Iris pigment epithelial cell (primary cell): ENCODE results near the gene TMEM214.

Experiments used
- DNase-seq: peaks from one replicate; pipeline ENCODE4 v3.0.0-alpha.2; 2011; ENCODE audit warnings: low read depth

The TMEM214 gene

DNA sequence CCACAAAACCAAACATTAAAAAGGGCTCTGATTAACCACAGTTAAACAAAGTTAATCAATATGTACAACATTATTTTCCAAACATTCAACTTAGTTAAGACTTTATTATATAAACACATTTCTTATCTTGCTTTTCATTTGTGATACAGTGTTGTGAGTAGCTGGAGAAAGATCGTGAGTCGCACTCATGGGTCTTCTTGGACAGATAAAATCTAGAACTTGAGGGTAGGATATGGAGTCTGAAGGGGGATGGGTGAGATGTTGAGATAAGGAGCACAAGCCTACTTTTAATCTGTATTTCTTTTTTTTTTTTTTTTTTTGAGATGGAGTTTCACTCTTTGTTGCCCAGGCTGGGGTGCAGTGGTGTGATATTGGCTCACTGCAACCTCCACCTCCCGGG is 22.6 kb upstream of the TMEM214 start:
- no peak for DNase-seq

GRCh38 chr2:27013738-27014137 is 19.0 kb upstream of the TMEM214 start:
- no peak for DNase-seq

- DNase-seq: no peak
Observed at GRCh38 chr2:27014771-27015433, 17.9 kb upstream of the TMEM214 start.

GRCh38 chr2:27016801-27017325 is 15.9 kb upstream of the TMEM214 start:
- DNase-seq: peak; percentile 70

DNA sequence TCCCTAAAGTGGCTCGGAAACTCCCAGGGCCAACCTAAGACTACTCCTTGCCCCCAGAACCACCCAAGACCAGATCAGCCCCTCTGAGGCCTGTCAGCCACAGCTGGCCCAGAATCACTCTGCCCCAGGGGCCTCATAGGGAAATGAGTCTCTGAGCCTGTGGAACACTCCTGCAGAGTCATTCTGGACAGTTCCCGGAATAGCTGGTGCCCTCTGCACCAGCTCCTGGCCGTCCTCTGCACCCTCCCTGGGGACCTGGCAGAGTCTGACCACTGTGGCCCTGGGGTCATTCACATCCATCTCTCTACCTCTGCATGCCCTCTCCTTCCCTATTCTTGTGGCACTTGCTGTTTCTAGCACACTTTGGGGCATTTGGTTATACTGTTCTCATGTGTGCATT is 14.6 kb upstream of the TMEM214 start:
- DNase-seq: no peak

DNA sequence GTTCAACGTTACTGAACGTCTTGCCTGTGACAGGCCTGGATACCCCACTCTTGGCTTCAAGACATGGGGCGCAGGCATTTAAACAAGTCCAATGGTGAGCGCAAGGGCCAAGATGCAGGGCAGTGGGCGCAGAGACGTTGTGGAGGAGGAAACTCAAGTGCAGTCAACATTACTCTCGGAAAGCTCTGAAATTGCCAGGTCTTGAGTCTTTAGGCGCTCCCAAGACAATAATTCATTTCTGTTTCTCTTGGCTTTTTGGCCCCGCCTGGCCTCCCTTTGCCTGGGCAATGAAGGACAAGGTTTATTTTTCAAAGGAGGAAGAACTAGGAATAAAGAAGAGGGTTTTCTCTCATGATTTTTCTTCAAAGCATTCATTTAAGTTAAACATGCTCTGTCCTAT is 13.3 kb upstream of the TMEM214 start:
- DNase-seq: no peak

DNA sequence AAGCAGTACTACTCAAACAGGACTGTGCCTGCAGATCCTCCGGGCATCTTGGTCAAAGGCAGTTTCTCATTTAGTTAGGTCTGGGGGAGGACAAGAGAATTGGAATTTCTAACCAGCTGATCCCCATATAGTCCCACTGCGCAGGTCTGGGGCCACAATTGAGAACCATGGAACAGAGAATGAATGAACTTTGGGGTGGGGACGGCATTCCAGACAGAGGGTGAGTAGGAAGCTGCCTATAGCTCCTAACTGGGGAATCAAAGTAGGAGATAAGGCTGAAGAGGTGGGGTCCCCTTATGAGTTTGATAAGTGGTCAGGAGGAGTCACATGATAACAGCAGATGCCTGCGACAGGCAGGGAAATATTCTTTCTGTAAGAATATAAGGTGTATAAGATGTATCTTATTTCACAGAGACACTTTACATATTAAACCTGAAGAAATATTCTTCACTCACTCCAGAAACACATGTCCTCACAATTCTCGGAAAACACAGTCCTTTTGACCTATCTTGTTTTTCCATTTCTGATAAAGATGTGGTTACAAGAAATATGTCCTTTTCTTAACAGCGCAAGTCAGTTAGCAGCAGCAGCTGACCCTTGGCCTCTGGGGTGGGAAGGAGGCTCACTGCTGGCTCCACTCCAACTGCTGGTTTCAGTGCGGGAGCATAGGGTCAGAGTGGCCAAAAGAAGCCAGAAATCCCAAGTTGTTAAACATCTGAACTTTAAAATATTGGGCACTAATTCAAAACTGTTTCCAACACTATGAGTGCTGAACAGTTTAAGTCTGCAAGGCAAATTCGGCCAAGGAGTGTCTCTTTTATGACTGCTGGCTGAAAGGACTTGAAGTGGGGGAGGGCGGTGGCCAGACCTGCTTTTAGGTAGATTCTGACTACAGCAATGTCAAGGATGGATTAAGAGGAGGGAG is 12.6 kb upstream of the TMEM214 start:
- DNase-seq: peak; percentile 50

DNA sequence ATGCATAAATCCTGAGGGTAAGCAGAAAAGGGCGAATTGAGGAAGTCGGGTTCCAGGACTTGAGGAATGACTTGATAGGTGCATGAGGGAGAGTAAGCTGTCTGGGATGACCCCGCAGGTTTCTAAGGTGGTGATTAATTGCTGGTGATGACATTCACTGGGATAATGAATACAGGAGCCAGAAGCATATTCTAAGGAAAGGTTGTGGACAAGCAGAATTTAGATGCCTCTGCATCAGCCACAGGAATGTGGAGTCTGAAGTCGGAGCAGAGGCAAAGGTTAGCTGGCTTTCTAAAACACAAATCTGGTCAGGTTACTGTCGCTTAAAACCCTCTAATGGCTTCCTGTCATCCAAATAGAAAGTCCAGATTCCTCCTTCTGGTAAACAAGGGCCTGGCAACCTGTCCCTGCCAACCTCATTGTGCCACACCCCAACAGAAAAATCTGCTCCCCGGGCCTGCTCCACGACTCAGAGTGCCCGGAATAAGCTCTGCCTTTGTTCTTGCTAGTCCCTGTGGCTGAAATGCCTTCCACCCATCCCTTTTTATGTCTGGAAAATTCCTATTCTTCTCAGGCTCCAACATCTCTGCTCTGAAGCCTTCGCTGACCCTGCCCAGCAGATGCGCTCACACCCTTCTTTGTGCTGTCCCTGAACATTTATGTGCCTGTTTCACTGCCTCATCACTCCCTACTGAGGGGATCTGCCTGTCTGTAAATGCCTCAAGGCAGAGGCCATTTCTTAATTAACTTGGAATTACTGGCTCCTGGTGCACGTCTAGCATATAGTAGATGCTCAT is 11.3 kb upstream of the TMEM214 start:
- DNase-seq: peak; percentile 43

DNA sequence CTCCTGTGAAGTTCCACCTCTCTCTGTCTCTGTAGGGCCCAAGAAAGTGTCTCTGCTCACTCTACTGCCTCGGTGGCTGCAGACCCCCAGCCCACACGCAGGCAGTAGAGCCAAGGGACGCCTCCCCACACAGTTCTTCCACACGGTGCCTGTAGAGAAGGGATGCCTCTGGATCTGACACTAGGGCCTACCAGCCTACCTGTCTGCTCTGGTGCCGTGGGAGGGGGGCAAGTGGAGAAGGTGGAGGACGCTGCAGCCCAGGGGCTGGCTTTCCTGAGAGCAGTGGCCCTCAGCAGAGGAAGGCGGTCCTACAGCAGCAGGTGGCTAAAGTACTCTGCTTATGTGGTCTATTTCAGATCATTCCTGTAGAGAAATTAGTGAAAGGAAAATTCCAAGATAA is 9.0 kb upstream of the TMEM214 start:
- DNase-seq: no peak

GRCh38 chr2:27024188-27024587 is 8.6 kb upstream of the TMEM214 start:
- DNase-seq: no peak

DNA sequence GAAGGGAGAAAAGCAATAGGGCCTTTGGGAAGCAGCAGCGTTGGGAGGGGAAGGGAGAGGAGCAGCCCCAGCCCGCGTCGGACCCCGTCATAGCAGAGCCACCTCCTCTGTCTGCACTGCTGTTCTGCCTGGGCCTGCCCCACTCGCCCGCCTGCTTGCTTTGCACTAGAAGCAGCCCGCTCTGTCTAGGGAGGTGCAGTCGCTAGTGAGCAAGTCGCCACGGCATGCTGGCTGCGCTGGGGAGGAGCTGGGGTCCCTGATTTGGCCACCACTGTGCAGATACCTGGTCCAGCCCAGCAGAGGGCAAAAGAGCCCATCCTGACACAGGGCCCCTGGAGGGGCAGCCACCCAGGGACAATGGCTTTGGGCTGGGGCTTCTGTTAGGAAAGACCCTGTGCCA is 8.0 kb upstream of the TMEM214 start:
- no peak for DNase-seq

DNA sequence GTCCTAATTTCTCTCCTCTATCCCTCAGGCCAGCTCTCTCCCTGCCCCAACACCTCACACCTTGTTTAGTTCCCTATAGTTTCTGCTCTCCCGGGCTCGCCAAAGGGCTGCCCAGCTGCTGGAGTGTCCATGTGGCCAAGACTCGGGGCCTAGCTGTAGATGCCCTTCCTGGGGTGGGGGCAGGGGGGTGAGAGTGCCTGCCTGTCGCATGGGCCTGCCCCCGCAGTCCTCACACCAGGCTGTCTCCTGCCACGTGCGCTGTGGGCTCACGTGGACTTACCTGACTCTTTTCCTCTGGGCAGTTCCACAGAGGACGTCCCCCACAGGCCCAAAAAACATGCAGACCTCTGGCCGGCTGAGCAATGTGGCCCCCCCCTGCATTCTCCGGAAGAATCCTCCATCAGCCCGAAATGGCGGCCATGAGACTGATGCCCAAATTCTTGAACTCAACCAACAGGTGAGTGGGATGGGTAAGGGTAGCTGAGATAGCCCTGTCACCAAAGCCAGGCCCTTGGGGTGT is 7.4 kb upstream of the TMEM214 start:
- no peak for DNase-seq

DNA sequence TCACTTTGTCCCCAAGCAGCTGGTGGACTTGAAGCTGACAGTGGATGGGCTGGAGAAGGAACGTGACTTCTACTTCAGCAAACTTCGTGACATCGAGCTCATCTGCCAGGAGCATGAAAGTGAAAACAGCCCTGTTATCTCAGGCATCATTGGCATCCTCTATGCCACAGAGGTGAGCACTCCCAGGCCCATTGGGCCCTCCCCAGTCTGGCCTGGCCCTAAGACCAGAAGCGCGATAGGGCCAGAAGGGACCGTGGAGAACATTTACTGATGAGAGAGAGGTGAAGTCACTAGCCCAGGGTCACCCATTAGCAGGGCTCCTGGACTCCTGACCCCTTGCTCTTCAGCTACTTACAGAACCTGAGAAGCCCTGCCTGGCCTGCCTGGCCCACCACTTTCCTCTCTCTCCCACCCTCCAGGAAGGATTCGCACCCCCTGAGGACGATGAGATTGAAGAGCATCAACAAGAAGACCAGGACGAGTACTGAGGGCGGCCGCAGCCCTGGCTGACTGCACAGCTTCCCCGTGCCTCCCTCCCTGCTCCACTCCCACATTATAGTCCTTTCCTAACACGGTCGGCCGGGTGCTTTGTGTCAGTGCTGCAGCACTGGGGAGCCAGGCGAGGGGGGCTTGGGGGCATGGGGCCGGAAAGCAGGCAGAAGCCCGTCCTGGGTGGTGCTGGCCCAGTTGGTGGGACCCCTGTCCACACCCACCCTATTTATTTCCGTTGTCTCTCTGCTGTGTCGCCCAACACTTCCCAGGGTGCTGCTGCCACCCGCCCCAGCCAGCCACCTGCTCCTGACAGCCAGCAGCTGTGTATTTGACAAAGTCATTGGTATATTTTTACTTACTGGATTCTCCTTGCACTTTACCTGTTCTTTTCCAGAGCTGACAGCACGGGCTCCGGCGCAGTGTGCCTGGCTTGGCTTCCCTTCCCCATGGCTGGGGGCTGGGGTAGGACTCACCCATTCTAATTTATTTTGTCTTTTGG is 6.6 kb upstream of the TMEM214 start:
- no peak for DNase-seq

DNA sequence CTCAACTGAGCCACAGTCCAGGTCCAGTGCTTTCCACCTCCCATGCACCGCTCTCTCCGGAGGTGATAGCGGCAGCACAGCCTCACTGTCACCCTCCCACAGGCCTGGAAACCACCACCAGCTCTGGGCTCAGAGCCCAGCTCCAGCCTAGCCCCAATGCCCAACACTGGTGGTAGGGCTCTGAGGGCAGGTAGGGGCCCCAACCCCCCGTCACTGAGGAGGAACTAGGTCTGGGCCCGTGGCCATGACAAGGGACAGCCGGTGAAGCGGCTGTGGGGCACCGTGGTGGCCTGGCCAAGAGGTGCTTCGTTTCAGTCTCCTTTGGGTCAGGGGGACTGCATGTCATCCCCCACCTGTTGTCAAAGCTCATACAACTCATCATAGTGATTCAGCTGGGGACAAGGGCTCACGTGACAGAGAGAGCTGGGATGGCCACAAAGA is 5.5 kb upstream of the TMEM214 start:
- no peak for DNase-seq

- no peak for DNase-seq
Observed at GRCh38 chr2:27029051-27029450, 3.7 kb upstream of the TMEM214 start.

DNA sequence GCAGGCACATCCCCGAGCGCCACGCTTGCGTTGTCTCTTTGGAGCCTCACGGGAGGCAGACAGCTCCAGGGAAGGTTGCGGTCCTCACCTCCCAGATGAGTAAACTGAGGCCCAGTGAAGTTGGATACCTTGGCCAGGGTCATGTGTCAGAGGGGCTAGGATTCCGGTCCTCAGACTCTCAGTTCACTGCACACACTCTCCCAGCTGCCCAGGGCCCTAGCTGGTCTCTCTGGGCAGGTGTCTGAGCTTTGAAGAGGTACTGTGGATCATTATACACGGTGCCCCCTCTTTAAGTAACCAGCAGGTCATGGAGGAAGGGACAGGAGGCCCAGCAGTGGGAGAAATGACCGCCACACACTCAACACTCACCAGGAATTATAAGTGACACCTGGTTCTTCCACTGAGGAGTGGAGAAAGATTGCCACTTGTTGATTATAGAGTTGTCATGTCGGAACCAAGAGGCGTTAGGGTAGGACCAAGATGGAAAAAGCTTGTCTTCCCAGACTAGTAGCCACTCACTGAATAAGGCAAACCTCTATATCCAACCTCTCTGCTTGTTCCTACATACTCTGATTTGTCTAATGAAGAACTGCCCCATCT is 588 bp downstream of the TMEM214 start:
- no peak for DNase-seq

DNA sequence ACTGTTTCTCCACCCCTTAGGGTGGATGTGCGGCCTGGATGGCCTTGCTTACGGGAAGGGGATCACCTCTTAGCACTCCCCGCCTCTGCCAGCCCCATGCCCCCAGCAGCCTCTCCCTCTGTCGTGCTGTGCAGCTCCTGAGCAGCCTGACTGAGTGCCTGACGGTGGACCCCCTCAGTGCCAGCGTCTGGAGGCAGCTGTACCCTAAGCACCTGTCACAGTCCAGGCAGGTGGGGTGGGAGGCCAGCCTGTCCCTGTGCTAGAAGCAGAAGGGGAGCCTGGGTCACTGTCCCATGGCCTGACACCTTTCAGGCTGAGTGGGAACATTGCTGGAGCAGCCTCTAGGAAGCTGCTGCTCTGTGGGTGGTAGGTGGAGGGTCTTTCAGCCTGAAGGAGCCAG is 5.2 kb downstream of the TMEM214 start:
- no peak for DNase-seq

- no peak for DNase-seq
Observed at GRCh38 chr2:27038631-27039339, 6.0 kb downstream of the TMEM214 start.

DNA sequence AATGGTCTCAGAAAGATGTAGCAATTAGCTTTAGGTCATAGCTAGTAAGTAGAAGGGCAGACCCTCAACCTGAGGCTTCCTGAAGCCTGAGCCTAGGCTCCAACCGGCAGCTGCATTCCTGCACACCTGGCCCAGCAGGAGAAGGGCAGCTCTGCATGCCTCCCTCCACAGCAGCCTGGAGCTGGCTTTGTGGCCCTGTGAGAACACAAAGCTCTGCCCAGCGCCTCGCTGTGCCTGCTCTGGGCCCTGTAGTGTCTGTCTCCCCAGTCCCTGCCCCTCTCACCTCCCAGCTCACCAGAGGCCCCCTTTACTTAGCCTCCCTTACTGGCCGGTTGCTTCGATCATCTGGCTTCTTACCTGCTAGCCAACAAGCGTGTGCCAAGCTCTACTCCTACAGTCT is 6.7 kb downstream of the TMEM214 start:
- DNase-seq: no peak

- DNase-seq: no peak
Observed at GRCh38 chr2:27039871-27040270, 7.1 kb downstream of the TMEM214 start.
